Superior temporal gyrus (tissue), 1 donor: Measurements from ENCODE around the gene NEK10.

ENCODE experiments used
- DNase-seq: peaks from one replicate; pipeline ENCODE4 v3.0.0-alpha.2; 2016; ENCODE audit errors: extremely low spot score

The NEK10 gene

DNA sequence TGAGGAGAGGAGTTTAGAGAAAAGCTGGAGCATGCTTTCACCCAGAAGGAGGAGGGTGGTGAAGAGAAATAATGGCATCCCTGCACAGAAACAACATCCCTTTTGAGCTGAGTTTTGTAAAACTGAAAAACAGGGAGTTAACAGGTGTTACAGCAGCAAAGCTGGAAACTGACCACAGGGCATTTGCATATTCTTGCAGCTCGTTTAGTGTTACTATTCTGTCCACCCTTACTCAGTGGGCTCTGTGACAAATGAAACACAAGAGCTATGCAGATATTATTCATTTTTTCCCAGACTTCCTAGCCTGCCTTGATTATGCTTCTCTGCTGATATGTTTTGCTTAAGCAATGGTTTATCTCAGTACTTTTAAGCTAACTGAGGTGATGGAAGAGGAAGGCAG is 272.0 kb downstream of the NEK10 start:
- DNase-seq, result no peak

DNA sequence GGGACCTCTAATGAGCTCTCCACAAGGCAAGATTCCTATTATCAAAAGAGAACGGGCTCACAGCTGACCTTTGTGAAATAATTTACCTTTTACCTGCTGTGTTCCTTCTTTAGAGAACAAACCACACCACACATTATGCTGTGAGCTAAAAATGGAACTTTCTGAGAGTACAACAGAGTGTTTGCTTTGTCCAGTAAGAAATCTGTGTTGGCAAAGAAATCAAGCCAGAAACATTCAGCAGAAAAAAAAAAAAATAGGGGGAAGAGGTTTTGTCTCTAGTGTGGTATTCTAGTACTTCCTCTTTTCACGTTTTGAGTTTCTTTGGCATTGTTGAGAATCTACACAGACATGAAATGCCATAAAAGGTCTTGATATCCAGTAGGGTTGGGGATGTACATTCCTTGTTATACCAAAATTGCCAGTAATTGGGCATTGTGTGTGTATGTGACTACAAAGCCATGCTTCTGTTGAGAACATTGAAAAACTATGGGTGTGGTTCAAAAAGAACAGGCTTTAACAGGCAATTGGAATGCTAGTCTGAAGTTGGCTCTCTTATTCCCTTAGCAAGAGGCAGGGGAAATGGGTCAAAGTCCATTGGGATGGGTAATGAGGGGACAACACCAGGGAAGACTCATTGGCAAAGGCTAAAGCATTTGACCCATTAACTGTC is 273.5 kb downstream of the NEK10 start:
- DNase-seq, result no peak

DNA sequence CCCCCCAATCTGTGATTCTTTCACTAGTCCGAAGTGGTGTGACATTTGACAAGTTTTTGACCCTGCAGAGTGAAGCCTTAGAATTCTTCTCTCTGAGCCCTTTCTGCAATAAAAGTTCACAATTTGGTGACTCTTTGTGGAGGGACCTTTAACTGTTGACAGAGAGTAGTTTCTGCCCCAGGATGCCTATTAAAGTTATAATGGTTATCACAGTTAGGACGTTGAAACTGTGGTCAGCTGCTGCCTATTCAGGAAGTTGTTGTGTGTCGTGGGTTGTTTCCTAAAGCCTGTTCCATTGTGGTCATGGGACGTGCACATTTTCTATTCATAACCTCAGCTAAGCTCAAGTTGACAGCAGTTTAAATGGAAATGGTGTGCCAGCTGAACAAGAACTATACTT is 274.5 kb downstream of the NEK10 start:
- DNase-seq, result no peak

DNA sequence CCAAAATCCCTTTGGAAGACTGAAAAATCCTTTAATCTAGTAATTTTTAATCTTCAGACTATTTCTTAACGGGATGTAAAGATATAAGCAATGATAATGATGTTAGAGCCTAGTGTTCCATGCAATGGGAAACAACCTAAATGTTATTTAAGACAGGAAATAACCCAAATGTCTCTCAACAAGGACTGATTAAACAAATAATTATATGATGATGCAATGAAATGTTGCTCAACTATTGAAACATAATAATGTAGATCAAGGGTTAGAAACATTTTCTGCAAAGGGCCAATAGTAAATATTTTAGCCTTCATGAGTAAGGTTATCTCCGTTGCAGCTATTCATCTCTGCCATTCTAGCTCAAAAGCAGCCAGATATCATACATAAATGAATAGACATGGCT is 275.4 kb downstream of the NEK10 start:
- no peak for DNase-seq

DNA sequence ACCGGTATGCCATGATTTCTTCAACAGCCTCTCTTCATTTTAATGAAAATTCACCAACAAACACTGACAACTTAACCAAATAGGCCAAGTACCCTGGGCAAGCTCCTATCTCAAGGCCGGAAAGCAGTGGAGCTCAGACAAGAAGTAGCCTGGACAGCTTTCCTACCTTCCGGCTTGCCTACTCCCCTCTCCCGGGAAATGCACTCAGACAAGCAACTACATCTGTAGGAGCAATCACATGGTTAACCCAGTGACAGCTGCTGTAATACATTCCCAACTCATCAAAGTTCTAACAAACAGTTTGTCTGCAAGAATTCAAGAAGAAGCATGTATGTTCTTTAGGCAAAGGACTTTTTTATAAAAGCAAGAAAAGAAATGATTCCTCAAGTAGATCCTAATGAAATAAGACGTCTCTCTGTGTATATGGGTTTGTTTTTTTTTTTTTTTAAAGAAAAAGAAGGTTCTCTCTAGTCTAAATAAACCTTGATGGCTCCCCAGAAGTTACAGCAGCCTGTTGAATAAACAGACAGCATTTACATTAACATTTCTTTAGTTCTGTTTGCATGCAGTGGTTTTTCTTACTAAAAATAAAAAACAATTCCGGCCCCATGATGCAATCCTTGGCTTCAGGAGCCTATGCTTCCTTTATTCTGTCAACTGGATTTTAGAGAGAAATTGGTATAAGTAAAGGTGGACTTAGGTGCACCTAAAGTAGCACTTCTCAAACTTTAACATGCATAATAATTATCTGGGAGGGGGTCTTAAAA is 278.7 kb downstream of the NEK10 start:
- DNase-seq, result no peak

DNA sequence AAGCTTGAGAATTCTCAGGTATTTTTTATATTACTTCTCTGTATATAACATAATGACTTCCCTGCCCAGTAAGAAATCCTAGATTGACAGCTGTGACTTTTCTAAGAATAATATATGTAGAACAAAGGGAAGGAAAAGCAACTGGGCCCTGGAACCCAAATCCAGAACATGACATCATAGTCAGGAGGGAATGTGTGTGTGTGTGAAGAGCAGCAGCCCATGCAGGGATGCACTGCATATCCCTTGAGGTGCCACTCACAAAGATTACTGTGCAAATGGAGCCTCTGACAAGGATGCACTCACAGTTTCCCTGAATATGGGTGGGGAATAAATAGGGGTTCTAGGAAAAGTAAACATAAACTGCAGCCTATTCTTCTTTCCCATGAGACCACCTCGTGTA is 279.5 kb downstream of the NEK10 start:
- DNase-seq, result no peak

DNA sequence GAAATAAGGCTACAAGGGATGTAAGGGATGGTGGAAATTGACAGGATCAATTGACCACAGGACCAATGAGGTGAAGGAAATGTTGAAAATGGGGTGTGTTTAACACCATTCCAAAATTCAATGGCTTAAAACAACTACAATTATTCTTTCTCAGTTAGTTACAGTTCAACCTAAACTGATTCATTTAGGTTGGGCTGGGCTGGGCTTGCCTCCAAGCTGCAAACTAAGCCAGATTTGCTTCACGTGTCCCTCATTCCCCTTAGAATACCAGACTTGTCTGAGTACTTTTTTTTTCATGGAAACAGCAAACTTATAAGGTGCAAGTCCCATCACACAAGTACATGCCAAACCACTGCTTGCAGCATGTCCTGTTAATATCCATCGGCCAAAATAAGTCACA is 280.1 kb downstream of the NEK10 start:
- DNase-seq, result no peak

DNA sequence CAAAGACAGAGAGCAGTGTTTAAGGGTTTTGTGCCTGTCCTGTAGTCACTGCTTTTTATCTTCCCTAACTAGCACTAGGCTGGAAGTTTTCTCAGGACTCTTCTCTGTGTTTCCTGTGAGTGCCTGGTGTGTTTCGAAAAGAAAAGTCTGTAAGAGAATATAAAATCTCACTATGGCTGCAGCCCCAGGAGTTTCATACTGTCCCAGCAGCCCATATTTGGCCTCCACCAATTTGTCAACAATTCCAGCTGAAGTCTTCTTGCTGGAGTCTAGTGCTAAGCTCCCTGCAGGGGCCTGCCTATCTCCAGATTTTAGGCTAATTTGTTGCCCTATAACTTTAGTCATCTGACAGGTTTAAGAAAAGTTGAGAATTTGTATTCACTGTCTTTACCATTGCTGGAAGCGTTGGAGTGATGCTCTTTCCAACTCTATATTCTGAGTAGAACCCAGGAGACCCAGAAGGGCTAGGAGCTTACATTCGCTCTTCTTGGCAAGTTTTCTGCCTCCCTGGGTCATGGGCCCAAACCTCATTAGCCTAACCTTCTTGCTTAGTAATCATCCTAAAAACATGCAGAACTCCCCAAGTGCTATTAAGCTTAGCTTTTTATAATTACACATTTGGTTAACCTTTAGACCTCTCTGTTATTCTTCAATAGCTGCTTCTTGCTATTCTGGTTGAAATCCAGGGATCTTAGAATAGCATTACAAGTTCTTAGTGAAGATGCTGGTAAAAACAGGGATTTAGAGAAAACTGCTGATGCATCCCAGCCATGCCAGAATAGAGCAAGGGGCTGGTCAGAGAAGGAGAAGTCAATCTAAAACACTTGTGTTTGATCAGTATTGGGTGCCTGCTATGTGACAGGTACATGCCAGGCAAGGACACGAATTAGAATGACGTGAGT is 283.1 kb downstream of the NEK10 start:
- no peak for DNase-seq

DNA sequence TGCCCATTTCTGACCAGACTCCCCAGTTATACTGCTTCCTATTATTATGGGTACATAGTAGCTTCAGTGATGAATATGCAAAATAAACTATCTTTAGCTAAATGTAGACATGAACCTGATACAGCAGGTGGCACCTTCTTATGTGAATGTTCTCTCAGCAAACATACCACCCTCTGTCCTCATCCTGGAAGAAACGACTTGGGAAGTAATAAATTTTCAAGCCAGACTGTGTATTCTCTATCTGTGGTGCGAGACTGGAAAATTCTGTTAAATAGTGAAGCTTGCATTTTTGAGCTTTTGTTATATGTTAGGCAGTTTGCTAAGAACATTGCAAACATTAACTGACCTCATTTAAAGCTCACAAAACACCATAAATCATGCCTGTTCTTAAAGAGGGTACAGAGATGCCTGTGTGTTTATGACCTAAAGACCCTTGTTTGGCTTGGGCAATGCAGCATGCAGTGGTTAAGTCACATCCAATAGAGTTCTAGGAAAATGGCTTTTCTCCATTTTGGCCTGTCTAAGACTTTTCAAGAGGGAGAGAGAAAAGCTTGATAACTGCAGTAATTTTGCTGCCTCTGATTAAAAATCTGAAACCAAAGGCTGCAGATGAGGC is 287.1 kb downstream of the NEK10 start:
- peak; percentile 14 for DNase-seq

DNA sequence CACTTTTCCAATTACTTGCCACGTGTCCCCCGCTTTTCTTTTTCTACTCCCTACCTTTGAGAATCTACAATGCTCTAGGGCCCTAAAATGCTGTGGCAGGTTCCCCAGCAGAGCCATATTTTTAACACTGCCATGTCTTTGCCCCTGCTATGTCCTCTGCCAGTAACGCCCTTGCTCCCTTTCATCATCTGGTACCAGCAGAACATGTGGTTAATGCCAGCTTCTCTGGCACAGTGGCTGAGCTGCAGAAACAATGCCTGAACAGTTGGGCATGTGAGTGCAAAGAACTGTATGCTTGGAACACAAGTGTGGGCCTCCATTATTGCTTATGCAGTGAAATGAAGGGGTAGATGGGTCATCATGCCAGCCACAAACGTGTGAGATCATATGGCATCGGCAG is 287.6 kb downstream of the NEK10 start:
- no peak for DNase-seq

DNA sequence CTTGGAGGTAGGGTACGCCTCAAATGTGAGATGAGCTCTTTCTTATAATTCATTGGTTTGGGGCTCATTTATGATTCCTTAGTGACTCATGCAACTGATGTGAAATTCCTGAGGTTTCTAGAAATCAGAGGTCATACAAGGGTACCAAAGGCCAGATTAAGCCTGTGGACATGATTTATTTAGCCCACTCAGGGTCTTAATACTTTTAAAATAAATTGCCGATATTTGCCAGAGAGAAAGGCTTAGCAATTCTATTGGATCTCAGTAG is 289.0 kb downstream of the NEK10 start:
- no peak for DNase-seq

DNA sequence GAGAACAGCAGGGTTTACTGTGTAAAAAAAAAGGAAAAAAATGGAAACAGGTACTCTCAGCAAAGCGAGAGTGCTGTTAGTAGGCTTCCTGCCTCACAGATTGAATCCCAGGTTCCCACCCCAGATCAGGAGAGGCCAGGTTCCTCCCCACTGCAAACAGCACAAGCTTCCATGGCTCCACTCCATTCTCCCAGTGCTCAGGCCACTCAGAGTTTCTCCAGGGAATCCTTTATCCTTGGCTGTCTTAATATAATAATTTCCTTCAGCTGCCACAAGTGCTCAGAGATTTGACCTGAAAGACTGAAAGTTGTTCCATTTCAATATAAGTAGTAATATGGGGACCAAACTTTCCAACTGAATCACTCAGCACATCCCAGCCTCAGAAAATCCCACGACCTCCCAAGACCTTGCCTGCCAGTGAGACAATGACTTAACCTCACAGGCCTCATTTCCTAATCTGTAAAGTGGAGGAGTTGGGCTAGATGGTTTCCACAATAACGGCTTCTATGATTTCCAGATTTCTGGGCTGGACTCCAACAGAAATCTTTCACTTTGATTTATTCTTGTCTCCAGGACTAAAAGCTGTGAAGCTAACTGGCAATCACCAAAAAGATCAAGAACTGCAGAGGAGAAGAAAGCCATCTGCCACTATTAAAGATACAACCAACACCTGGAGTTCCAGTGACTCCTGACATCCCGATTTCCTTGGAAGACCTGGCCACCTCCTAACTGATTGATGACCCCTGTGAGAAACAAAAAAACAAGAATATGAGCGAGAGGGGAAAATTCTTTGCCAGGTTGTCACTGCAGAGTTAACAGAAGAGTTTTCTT is 289.5 kb downstream of the NEK10 start:
- DNase-seq, result peak; percentile 16

DNA sequence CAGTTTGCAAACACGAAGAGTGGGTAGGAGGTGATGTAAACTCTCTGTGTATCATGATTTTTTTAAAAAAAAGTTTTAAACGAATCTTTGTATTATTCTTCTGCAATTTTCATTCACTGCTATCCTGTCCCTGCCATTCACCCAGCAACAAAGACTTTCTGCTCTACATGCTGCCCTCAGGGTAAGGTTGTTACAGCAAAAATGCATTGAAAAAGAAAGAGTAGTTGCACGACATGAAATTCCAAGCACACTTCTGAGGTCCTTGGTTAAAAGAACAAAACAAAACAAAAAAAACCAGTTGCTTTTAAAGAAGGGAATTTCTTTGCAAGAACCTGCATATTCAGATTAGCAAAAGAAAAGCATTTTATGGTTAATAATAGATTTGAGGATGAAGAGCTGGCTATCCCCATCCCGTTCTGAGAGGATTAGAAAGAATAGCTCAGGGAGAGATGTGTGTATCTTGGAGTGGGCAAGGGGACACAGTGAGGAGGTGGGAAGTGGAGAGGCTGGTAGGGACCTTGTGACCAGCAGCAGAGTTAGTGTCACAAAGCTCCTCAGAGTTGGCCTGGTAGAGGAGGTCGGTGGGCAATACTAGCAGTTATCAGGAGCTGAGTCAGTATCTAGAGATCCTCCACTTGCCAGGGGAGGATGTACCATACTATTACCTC is 290.8 kb downstream of the NEK10 start:
- DNase-seq, result no peak

DNA sequence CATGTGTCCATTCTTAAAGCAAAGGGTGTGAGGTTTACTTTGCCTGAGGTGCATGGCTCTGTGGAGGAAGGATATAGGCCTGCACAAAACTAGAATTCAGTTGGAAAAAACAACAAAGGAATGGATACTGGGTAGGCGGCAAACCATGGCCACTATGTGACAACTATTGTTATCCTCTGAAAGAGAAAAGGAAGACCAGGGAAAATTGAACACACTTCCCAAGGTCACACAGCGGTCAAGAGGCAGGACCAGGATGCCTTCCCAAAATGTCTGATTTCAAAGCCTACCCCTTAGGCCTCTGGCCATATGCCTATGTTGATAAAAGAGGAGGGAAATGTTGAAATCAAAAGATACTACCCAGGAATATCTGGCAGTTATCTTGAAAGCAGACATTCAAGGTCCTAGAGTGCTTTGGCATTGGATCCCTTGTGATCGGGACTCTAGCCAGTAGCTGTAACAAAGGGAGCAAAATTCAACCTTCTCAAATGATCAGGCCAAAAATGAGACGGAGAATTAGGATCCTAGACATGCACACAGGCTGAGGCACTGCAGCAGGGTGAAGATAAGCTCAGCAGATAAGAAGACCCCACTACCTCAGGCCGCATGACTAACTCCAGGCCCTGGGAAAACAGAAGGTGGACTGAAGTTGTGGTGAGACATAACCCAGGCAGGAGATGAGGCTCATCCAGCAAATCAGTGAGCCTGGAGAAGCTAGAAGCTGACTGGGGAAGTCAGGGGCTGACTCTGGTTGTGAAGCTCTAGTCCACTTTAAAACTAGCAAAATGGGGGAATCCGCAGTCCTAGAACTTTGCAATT is 292.2 kb downstream of the NEK10 start:
- DNase-seq, result no peak

DNA sequence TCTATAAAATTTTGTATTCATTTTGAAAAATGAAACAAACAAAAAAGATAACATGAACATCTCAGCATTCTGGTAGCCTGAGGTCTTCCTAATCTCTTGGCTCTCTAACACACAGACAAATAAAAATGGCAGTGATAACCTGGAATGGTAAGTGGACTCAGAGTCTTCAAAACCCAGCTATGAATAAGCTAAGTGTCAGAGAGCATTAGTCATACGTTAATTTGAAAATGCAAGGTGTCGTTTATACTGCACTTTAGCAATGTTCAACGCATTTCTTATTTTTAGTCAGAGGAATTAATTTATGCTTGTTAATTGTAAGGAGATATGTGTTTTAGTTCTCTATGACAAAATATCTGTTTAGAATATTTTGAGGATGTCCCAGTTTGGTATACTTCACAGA is 294.3 kb downstream of the NEK10 start:
- DNase-seq, result no peak

DNA sequence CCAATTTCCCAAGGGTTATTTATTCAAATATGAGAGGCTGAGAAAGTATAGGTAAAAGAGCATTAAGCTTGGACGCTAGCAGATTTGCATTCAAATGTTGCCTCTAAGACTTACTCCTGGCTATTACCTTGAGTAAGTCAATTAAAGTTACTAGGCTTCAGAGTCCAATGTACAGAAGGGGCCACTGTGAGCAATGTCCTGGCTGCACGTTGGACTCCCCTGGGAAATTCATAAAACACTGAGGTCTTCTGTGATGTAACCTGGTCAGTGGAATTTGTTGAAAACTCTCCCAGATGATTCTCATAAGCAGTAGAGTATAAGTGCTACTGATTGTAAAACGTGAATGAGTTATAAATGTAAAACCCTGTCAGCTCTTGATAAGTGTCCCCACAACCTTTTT is 295.3 kb downstream of the NEK10 start:
- no peak for DNase-seq

DNA sequence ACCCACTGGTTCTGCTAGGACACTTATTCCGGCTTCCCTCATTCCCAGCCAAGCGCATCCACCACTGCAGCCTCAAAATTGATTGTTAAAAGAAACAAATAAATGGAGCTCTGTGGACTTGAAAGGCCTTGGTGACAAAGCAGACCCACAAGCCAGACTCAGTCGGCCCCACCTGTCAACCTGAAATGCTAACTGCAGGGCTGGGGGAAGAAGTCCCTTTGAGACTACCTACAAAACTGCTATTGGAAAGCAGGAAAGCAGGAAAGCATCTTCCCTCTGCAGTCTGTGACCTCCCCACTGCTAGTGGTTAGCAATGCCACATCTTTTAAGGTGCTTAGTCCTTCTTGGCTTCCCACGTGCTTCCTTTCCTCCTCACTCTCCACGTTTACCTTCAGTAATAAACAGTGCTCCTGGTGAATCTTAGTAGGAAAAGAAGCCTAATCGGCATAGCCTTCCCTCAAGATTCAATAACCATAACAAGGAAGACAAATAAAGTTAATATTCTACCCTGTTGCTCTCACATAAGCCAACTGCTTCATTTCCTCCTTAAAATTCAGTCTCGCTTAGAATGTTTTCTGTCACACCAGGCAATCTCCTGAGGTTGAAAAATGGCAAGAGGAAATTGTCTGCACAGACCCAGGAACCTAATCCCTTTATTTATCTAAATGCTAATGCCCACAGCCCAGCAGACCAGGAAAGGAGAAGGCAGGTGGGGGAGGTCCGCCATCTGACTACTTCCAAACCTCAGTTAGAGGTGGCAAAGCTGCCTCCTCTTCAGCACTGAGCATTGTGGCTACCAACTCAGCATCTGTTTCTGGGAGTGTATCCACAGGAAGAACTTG is 296.2 kb downstream of the NEK10 start:
- no peak for DNase-seq

DNA sequence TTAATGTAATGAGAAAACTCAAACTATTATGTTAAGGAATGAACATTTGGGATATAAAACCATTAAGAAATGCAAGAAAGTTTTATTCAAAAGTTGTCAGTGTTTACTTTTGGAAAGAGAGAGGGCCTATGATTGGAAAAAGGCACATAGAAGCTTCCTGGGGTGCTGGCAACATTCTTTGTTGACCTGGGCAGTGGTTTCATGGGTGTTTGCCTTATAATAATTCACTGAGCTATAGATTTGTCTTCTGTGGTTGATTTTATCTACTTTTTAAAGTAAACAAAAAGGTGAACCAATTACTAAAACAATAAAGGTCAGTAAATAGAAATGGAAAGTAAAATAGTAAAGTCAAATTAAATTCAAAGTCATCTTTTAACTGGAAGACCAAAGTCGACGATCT is 308.8 kb downstream of the NEK10 start:
- DNase-seq, result no peak
